Astrocyte (in vitro differentiated cells and primary cell): Measurements from ENCODE around the gene COL23A1. TPM values are rescaled to one million over a fixed set of nuclear protein-coding genes. Genes with fewer than 3 reads are reported as not detected.
"Not testable (repeated sequence)": the region's sequence is repeated elsewhere in the genome, so short reads cannot be mapped to it uniquely, and the experiment has no call there.

Experiments used
- DNase-seq: peaks from one replicate; pipeline ENCODE4 v3.0.0-alpha.2; 2010; ENCODE audit warnings: low read depth
- FAIRE-seq: peaks from 2 replicates; lab custom pipeline; 2011; peaks lifted over from hg19 to GRCh38; lab: Jason Lieb, UNC
- H2AFZ ChIP-seq: 2 replicates; pipeline ENCODE4 v1.6.0; 2012; ENCODE audit warnings: low read depth, low read length, inconsistent platforms
- H3K27ac ChIP-seq: 2 replicates; pipeline ENCODE4 v1.5.1; 2011; ENCODE audit warnings: low read depth, low read length, inconsistent platforms
- H3K27me3 ChIP-seq: 2 replicates; pipeline ENCODE4 v1.6.0; 2011; ENCODE audit warnings: low read length, inconsistent platforms; ENCODE audit not compliant: insufficient read depth
- H3K36me3 ChIP-seq: 2 replicates; pipeline ENCODE4 v1.5.1; 2011; ENCODE audit warnings: low read length, inconsistent platforms; ENCODE audit not compliant: insufficient read depth
- H3K4me1 ChIP-seq: 2 replicates; pipeline ENCODE4 v1.5.1; 2011; ENCODE audit warnings: low read length, inconsistent platforms; ENCODE audit not compliant: insufficient read depth
- H3K4me2 ChIP-seq: 2 replicates; pipeline ENCODE4 v1.6.0; 2012; ENCODE audit warnings: low read length, inconsistent platforms
- H3K4me3 ChIP-seq: 2 replicates; pipeline ENCODE4 v1.5.1; 2011; ENCODE audit warnings: low read depth, mild to moderate bottlenecking, low read length, inconsistent platforms; ENCODE audit not compliant: insufficient read depth
- H3K79me2 ChIP-seq: 2 replicates; pipeline ENCODE4 v1.6.0; 2012; ENCODE audit warnings: mild to moderate bottlenecking, low read length, inconsistent platforms; ENCODE audit not compliant: insufficient read depth
- H3K9ac ChIP-seq: 2 replicates; pipeline ENCODE4 v1.6.0; 2012; ENCODE audit warnings: mild to moderate bottlenecking, low read length, inconsistent platforms
- H3K9me3 ChIP-seq: 2 replicates; pipeline ENCODE4 v1.5.1; 2012; ENCODE audit warnings: low read depth, mild to moderate bottlenecking, low read length, inconsistent platforms; ENCODE audit not compliant: insufficient read depth
- H4K20me1 ChIP-seq: 2 replicates; pipeline ENCODE4 v1.6.0; 2012; ENCODE audit warnings: low read length, inconsistent platforms; ENCODE audit not compliant: insufficient read depth
- H3K27ac Mint-ChIP-seq: one replicate; pipeline ENCODE4 v1.8.0; 2021; ENCODE audit warnings: mild to moderate bottlenecking, mixed read lengths; ENCODE audit not compliant: unreplicated experiment
- H3K27me3 Mint-ChIP-seq: one replicate; pipeline ENCODE4 v1.8.0; 2021; ENCODE audit warnings: low read depth, mixed read lengths; ENCODE audit not compliant: unreplicated experiment
- H3K36me3 Mint-ChIP-seq: one replicate; pipeline ENCODE4 v1.8.0; 2021; ENCODE audit warnings: low read depth, mixed read lengths; ENCODE audit not compliant: unreplicated experiment
- H3K4me1 Mint-ChIP-seq: one replicate; pipeline ENCODE4 v1.8.0; 2021; ENCODE audit warnings: low read depth, mixed read lengths; ENCODE audit not compliant: unreplicated experiment
- H3K4me3 Mint-ChIP-seq: one replicate; pipeline ENCODE4 v1.8.0; 2021; ENCODE audit warnings: mild to moderate bottlenecking, moderate library complexity, mixed read lengths; ENCODE audit not compliant: unreplicated experiment
- H3K9me3 Mint-ChIP-seq: one replicate; pipeline ENCODE4 v1.8.0; 2021; ENCODE audit warnings: mild to moderate bottlenecking, mixed read lengths; ENCODE audit not compliant: unreplicated experiment
- EZH2 ChIP-seq: IDR thresholded peaks from 2 replicates; pipeline ENCODE4 v1.6.1; 2012; ENCODE audit warnings: mild to moderate bottlenecking, low read length, inconsistent platforms; ENCODE audit not compliant: insufficient read depth
- total RNA-seq: library from RNA; stranded (reverse); gene quantifications from 2 replicates; pipeline ENCODE4 v1.2.1, GENCODE V29; 2021
- TF ChIP-seq, protein P1 (sequence below): IDR thresholded peaks from 2 replicates; pipeline ENCODE4 v1.5.1; 2011; ENCODE audit warnings: low read depth, mild to moderate bottlenecking, inconsistent platforms, low read length, moderate library complexity; ENCODE audit not compliant: insufficient read depth

COL23A1 gene
- total RNA-seq, 1 donor from 2014 or later = 0.16 TPM

DNA sequence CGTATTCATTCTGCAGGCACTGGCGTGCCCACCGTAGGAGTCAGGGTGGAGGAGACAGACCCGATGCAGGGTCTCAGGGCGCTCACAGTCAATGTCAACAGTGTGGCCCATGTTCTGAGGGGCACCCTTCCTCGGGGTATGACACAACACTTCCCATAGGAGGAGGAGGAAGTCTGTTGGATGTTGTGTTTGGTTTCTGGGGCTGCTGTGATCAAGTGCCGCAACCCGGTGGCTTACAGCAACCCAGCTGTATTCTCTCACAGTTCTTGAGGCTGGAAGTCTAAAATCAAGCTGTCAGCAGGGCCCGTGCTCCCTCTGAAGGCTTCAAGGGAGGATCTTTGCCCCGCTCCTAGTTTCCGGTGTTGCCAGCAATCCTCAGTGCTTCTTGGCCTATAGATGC lies 391.5 kb downstream of the COL23A1 start:
- TF ChIP-seq EZH2 = no peak
- TF ChIP-seq, protein P1, sequence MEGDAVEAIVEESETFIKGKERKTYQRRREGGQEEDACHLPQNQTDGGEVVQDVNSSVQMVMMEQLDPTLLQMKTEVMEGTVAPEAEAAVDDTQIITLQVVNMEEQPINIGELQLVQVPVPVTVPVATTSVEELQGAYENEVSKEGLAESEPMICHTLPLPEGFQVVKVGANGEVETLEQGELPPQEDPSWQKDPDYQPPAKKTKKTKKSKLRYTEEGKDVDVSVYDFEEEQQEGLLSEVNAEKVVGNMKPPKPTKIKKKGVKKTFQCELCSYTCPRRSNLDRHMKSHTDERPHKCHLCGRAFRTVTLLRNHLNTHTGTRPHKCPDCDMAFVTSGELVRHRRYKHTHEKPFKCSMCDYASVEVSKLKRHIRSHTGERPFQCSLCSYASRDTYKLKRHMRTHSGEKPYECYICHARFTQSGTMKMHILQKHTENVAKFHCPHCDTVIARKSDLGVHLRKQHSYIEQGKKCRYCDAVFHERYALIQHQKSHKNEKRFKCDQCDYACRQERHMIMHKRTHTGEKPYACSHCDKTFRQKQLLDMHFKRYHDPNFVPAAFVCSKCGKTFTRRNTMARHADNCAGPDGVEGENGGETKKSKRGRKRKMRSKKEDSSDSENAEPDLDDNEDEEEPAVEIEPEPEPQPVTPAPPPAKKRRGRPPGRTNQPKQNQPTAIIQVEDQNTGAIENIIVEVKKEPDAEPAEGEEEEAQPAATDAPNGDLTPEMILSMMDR = no peak
- no peak overlapping the region for H2AFZ ChIP-seq
- no peak overlapping the region for H3K27ac ChIP-seq
- peaks cover 5% of the 10 kb centered on the region for H3K4me1 ChIP-seq
- Mint-ChIP-seq H3K36me3 (no peaks in the 10 kb centered on the region), H3K4me3 (no peak overlapping the region), H3K27ac (no peak overlapping the region), H3K9me3 (no peaks in the 10 kb centered on the region), H3K4me1 (peaks cover 9% of the 10 kb centered on the region), H3K27me3 (peaks cover 15% of the 10 kb centered on the region)
- H3K27me3 ChIP-seq = peaks cover 5% of the 10 kb centered on the region
- no peak overlapping the region for H3K4me2 ChIP-seq
- H3K79me2 ChIP-seq = peaks cover under 1% of the 10 kb centered on the region
- H3K9ac ChIP-seq = no peak overlapping the region
- H3K9me3 ChIP-seq = no peaks in the 10 kb centered on the region
- no peaks in the 10 kb centered on the region for H3K36me3 ChIP-seq
- H4K20me1 ChIP-seq = no peaks in the 10 kb centered on the region
- H3K4me3 ChIP-seq = no peak overlapping the region
- DNase-seq (no peak), FAIRE-seq (no peak)

DNA sequence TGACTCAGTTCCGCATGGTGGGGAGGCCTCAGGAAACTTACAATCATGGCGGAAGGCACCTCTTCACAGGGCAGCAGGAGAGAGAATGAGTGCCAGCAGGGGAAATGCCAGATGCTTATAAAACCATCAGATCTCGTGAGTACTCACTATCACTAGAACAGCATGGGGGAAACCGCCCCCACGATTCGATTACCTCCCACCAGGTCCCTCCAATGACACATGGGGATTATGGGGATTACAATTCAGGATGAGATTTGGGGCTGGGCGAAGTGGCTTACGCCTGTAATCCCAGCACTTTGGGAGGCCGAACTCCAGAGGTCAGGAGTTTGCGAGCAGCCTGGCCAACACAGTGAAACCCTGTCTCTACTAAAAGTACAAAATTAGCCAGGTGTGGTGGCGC lies 392.0 kb downstream of the COL23A1 start:
- H3K9me3 Mint-ChIP-seq, H3K27ac Mint-ChIP-seq, H3K4me3 ChIP-seq, H2AFZ ChIP-seq, H3K4me1 Mint-ChIP-seq, H3K9ac ChIP-seq, H3K27me3 ChIP-seq, H3K9me3 ChIP-seq, H3K4me3 Mint-ChIP-seq, DNase-seq, H3K4me2 ChIP-seq, H4K20me1 ChIP-seq, H3K79me2 ChIP-seq, H3K4me1 ChIP-seq, H3K27ac ChIP-seq, FAIRE-seq, H3K36me3 ChIP-seq, H3K36me3 Mint-ChIP-seq: not testable (repeated sequence)
- peaks cover 19% of the 10 kb centered on the region for H3K27me3 Mint-ChIP-seq

DNA sequence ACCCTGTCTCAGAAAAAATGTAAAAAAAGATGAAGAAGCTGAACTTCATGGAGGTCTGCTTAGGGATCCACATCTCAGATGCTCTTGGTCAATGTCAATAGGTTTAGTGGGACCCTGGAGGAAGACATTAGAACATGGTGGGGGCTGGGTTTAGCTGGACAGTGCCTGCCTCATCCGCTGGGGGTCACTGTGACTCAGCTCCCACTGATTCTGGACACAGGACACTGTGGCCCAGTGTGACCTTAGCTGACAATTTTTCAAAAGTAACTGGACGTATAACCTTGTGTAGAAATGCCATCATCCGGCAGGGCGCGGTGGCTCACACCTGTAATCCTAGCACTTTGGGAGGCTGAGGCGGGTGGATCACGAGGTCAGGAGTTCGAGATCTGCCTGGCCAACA lies 393.2 kb downstream of the COL23A1 start:
- Mint-ChIP-seq H3K27ac (no peak overlapping the region), H3K9me3 (peaks cover 11% of the 10 kb centered on the region), H3K4me3 (no peak overlapping the region), H3K27me3 (peaks cover 19% of the 10 kb centered on the region), H3K36me3 (no peaks in the 10 kb centered on the region), H3K4me1 (peaks cover 4% of the 10 kb centered on the region)
- H4K20me1 ChIP-seq = no peaks in the 10 kb centered on the region
- no peak for DNase-seq
- no peak overlapping the region for H3K4me2 ChIP-seq
- FAIRE-seq = no peak
- H3K4me3 ChIP-seq = no peak overlapping the region
- peaks cover 5% of the 10 kb centered on the region for H3K27me3 ChIP-seq
- H3K9me3 ChIP-seq = no peaks in the 10 kb centered on the region
- no peak for TF ChIP-seq EZH2
- TF ChIP-seq, protein P1 = peak; percentile 16
- H3K9ac ChIP-seq = no peak overlapping the region
- H3K79me2 ChIP-seq = no peaks in the 10 kb centered on the region
- H2AFZ ChIP-seq = no peak overlapping the region
- H3K4me1 ChIP-seq = peaks cover 2% of the 10 kb centered on the region
- H3K36me3 ChIP-seq = no peaks in the 10 kb centered on the region
- no peak overlapping the region for H3K27ac ChIP-seq
